ENCODE data around the gene CAMK1D. TPM values are rescaled to one million over a fixed set of nuclear protein-coding genes. Genes with fewer than 3 reads are reported as not detected.

Gene CAMK1D
- total RNA-seq, 6 experiments from 2014 or later: 5.3 to 10.8 (median 9.5) TPM

- no peak for ATAC-seq
- TF ChIP-seq CTCF (IDR thresholded peaks at IDR 0.05): no peak
- no peak for TF ChIP-seq POLR2A (IDR thresholded peaks at IDR 0.05)
- intact Hi-C loops (cut with DNase I): loop anchor here in 1 of 2 donors (2.0 kb wide), 1 partner anchor 121 kb away; no protein-coding TSS in a partner anchor
- H3K4me3 ChIP-seq: no peak overlapping the region
- no peaks in the 10 kb centered on the region for H3K36me3 ChIP-seq
- no peak for DNase-seq
- WGBS (ENCODE audit: insufficient coverage, low coverage, low lambda C conversion rate, missing lambda C conversion rate): 57% methylated on average over 1 of the region's 1 CpG
- H3K27ac ChIP-seq: no peak overlapping the region
- no peaks in the 10 kb centered on the region for H3K4me1 ChIP-seq
- H3K27me3 ChIP-seq: no peaks in the 10 kb centered on the region
- H3K9me3 ChIP-seq: no peaks in the 10 kb centered on the region
Observed at GRCh38 chr10:12781976-12782375, 432.6 kb downstream of the CAMK1D start.

GRCh38 chr10:12782537-12782936 is 433.2 kb downstream of the CAMK1D start:
- intact Hi-C loops (cut with DNase I): loop anchor here in 1 of 2 donors (2.0 kb wide), 1 partner anchor 120 kb away; no protein-coding TSS in a partner anchor

GRCh38 chr10:12783293-12783692 is 433.9 kb downstream of the CAMK1D start:
- Histone ChIP-seq H3K4me1 (no peaks in the 10 kb centered on the region), H3K27me3 (no peaks in the 10 kb centered on the region), H3K27ac (no peak overlapping the region), H3K4me3 (no peak overlapping the region), H3K36me3 (no peaks in the 10 kb centered on the region), H3K9me3 (no peaks in the 10 kb centered on the region)
- WGBS (ENCODE audit: insufficient coverage, low coverage, low lambda C conversion rate, missing lambda C conversion rate): 94% methylated on average over 3 of the region's 10 CpGs
- intact Hi-C loops (cut with DNase I): loop anchor here in 1 of 2 donors (2.0 kb wide), 1 partner anchor 120 kb away; no protein-coding TSS in a partner anchor
- DNase-seq (no peak), ATAC-seq (no peak)
- TF ChIP-seq CTCF (IDR thresholded peaks at IDR 0.05) (no peak), POLR2A (IDR thresholded peaks at IDR 0.05) (no peak)

More at GRCh38 chr10:12782537-12782936, 433.2 kb downstream of the CAMK1D start:
- DNase-seq (peak in 2 of 3 donors; percentile 51 to 58), ATAC-seq (peak; percentile 70 to 83 (median 75))
- Histone ChIP-seq H3K36me3 (no peaks in the 10 kb centered on the region), H3K27ac (no peak overlapping the region), H3K4me1 (no peaks in the 10 kb centered on the region), H3K27me3 (no peaks in the 10 kb centered on the region), H3K9me3 (no peaks in the 10 kb centered on the region), H3K4me3 (no peak overlapping the region)
- TF ChIP-seq CTCF (IDR thresholded peaks at IDR 0.05) (peak; percentile 70 to 83 (median 73)), POLR2A (IDR thresholded peaks at IDR 0.05) (no peak)
- WGBS (ENCODE audit: insufficient coverage, low coverage, low lambda C conversion rate, missing lambda C conversion rate): 29% methylated on average over 5 of the region's 8 CpGs

- DNase-seq: no peak
- no peaks in the 10 kb centered on the region for H3K9me3 ChIP-seq
- TF ChIP-seq POLR2A (IDR thresholded peaks at IDR 0.05): no peak
- no peak for TF ChIP-seq CTCF (IDR thresholded peaks at IDR 0.05)
- intact Hi-C loops (cut with DNase I): no loop called here
- H3K36me3 ChIP-seq: no peaks in the 10 kb centered on the region
- no peak overlapping the region for H3K4me3 ChIP-seq
- ATAC-seq: no peak
- H3K4me1 ChIP-seq: no peaks in the 10 kb centered on the region
- no peaks in the 10 kb centered on the region for H3K27me3 ChIP-seq
- H3K27ac ChIP-seq: no peak overlapping the region
- 97% methylated on average over 6 of the region's 6 CpGs for WGBS (ENCODE audit: insufficient coverage, low coverage, low lambda C conversion rate, missing lambda C conversion rate)
Observed at GRCh38 chr10:12784646-12785045, 435.3 kb downstream of the CAMK1D start.

Data from right lobe of liver (tissue), 6 donors.